GM12892 (cell line): ENCODE results near the gene NXF1.

ENCODE experiments used
- POLR2A ChIP-seq: IDR thresholded peaks from 2 replicates; pipeline ENCODE4 v1.6.1; 2011; ENCODE audit warnings: low read depth, low read length, control low read depth
- POLR2AphosphoS5 ChIP-seq: IDR thresholded peaks from 2 replicates; pipeline ENCODE4 v1.6.1; 2011; ENCODE audit warnings: low read depth, low read length, control low read depth
- TAF1 ChIP-seq: IDR thresholded peaks from 2 replicates; pipeline ENCODE4 v1.6.1; 2011; ENCODE audit warnings: low read depth, mild to moderate bottlenecking, control low read depth, low read length, borderline replicate concordance

GRCh38 chr11:62747475-62748160 lies 57.6 kb downstream of the NXF1 start:
- TF ChIP-seq POLR2A (no peak), POLR2AphosphoS5 (no peak), TAF1 (no peak)
